Measurements from ENCODE around the gene HEBP2. TPM values are rescaled to one million over a fixed set of nuclear protein-coding genes. Genes with fewer than 3 reads are reported as not detected.

HEBP2 gene
- total RNA-seq, 4 donors from 2014 or later = 37.0 to 80.0 (median 58.0) TPM

DNA sequence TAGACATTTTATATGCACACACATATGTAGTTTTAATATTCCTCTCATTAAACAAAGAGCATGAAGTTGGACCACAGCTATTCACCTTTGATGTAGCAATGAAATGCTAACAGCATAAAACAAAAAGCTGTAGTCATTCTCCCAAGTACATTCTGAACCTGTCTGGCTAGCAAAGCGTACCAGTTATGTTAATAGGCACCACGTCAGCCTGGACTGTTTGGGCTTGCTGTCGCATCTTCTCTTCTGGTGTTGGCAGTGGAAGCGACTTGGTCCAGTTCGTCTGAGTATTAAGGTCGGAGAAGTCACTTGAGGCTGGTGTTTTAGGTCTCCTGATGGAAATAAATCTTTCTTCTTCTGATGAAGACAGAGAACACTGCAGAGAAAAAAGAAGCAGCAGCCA, 42.8 kb downstream of the HEBP2 start:
- WGBS, 2 donors = 94 to 95% methylated on average over 6 of the region's 6 CpGs
- Histone ChIP-seq H3K27ac (no peak overlapping the region), H3K4me3 (replicated peaks in 1 of 3) (no peak overlapping the region), H3K9me3 (no peaks in the 10 kb centered on the region), H3K36me3 (no peaks in the 10 kb centered on the region), H3K4me1 (no peaks in the 10 kb centered on the region), H3K27me3 (no peaks in the 10 kb centered on the region)
- intact Hi-C loops (cut with DNase I) = no loop called here
- TF ChIP-seq, protein P1, sequence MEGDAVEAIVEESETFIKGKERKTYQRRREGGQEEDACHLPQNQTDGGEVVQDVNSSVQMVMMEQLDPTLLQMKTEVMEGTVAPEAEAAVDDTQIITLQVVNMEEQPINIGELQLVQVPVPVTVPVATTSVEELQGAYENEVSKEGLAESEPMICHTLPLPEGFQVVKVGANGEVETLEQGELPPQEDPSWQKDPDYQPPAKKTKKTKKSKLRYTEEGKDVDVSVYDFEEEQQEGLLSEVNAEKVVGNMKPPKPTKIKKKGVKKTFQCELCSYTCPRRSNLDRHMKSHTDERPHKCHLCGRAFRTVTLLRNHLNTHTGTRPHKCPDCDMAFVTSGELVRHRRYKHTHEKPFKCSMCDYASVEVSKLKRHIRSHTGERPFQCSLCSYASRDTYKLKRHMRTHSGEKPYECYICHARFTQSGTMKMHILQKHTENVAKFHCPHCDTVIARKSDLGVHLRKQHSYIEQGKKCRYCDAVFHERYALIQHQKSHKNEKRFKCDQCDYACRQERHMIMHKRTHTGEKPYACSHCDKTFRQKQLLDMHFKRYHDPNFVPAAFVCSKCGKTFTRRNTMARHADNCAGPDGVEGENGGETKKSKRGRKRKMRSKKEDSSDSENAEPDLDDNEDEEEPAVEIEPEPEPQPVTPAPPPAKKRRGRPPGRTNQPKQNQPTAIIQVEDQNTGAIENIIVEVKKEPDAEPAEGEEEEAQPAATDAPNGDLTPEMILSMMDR (IDR thresholded peaks at IDR 0.05) = no peak
- no peak for TF ChIP-seq POLR2A (IDR thresholded peaks at IDR 0.05)
- no peak for DNase-seq

DNA sequence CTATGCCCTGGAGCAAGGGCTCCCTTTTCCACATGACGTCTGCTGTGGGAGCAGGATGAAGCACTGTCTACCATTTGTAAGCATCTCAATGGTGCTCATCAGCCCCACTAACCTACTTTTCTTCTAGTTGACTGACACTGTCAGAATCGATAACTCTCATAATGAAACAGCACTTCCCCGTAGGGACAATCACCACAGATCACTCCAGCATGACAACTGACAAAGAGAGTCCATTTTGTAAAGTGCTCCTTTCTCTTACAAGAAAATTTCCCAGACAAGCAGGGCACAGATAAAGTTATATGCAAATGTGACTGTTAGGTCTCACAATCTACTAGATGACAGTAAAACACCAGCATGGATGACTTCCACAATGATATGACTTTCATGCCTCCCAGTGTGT, 46.4 kb downstream of the HEBP2 start:
- Histone ChIP-seq H3K36me3 (no peaks in the 10 kb centered on the region), H3K27ac (no peak overlapping the region), H3K4me1 (no peaks in the 10 kb centered on the region), H3K27me3 (no peaks in the 10 kb centered on the region), H3K9me3 (no peaks in the 10 kb centered on the region), H3K4me3 (replicated peaks in 1 of 3) (no peak overlapping the region)
- no peak for TF ChIP-seq POLR2A (IDR thresholded peaks at IDR 0.05)
- TF ChIP-seq, protein P1 (IDR thresholded peaks at IDR 0.05) = no peak
- WGBS, 2 donors = 90 to 92% methylated on average over 3 of the region's 3 CpGs
- no peak for DNase-seq
- intact Hi-C loops (cut with DNase I) = no loop called here

DNA sequence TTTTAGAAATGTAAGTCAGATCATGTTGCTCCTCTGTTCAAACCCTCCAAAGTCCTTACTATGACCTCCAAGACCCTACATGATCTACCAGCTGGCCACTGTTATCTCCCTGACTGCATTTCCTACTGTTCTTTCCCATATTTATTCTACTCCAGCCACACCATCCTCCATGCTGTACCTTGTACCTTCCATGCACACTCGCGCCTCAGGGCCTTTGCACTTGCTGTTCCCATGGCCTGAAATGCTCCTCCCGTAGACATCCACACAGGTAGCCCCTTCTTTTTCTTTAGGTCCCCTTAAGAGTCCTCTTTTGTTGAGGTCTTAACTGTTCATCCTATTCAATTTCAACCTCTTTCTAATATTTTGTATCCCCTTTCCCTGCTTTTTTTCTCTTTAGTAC, 47.0 kb downstream of the HEBP2 start:
- Histone ChIP-seq H3K27me3 (no peaks in the 10 kb centered on the region), H3K36me3 (no peaks in the 10 kb centered on the region), H3K4me3 (replicated peaks in 1 of 3) (no peak overlapping the region), H3K4me1 (no peaks in the 10 kb centered on the region), H3K27ac (no peak overlapping the region), H3K9me3 (no peaks in the 10 kb centered on the region)
- DNase-seq = no peak
- WGBS, 2 donors = 97 to 99% methylated on average over 3 of the region's 3 CpGs
- intact Hi-C loops (cut with DNase I) = no loop called here
- TF ChIP-seq POLR2A (IDR thresholded peaks at IDR 0.05) = no peak
- TF ChIP-seq, protein P1 (IDR thresholded peaks at IDR 0.05) = no peak

DNA sequence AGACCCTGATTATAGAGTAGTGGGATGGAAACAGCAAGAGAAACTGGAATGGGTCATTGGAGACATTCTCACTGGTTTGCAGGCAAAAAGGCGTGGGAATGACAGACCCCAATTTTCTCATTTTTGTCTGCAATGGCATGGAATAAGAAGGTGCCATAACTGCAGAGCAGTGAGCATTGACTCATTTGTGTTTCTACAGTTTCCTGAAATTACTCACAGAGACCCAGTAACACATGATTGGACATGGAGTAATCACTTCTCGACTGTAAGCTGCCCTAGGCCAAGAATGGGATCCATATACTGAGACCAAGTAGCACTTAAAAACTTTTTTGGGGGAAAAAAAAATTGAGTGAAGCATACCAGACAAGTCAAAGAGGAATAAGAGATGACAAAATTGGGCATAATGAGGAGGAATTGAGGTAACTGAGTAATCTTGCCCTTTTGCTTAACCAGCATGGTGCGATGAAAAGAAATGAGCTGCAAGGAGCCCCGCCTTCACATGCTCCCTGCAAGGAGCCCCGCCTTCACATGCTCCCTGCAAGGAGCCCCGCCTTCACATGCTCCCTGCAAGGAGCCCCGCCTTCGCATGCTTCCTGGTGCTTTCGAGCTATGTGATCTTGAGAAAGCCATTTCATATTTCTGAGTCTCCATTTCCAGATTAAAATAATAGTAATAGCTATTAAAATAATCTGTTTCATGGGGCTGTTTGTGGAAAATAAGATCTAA, 51.1 kb downstream of the HEBP2 start:
- no peak overlapping the region for H3K4me3 ChIP-seq (replicated peaks in 1 of 3)
- no peak for DNase-seq
- H3K9me3 ChIP-seq = no peaks in the 10 kb centered on the region
- no peaks in the 10 kb centered on the region for H3K36me3 ChIP-seq
- no peak overlapping the region for H3K27ac ChIP-seq
- no peaks in the 10 kb centered on the region for H3K27me3 ChIP-seq
- WGBS, 2 donors = 77 to 86% methylated on average over 9 of the region's 9 CpGs
- no peaks in the 10 kb centered on the region for H3K4me1 ChIP-seq
- TF ChIP-seq POLR2A (IDR thresholded peaks at IDR 0.05) = no peak
- TF ChIP-seq, protein P1 (IDR thresholded peaks at IDR 0.05) = no peak
- intact Hi-C loops (cut with DNase I) = no loop called here

DNA sequence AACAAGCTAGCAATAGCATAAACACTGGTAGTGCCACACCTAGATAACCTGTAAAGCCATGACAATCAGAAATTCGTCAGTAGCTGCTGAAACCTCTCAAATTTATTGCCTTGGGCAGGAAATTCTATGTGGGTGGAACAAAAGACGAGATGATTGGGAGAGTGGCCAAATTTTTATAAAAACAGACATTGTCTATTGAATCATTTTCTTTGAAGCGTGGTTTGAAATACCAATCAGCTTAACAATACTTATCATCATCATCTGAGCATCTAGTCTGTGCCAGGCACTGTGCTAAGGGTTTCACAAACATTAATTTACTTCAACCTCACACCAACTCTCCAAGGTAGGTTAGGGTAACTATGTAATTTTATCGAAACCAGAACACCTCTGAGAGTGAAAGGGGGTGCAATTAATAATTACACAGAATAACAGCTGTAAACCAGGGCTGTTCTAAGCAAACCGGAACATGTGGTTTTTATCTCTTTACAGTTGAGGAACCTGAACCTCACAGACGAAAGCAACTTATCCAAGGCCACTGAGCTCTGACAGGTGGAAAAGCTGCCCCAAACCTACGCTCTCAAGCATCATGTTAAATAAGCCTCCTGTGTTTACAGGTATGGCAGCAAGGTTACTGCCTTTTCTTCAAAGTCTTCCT, 51.9 kb downstream of the HEBP2 start:
- H3K9me3 ChIP-seq = no peaks in the 10 kb centered on the region
- no peaks in the 10 kb centered on the region for H3K36me3 ChIP-seq
- TF ChIP-seq, protein P1 (IDR thresholded peaks at IDR 0.05) = no peak
- no peak for DNase-seq
- no peaks in the 10 kb centered on the region for H3K4me1 ChIP-seq
- WGBS, 2 donors = 77 to 79% methylated on average over 7 of the region's 7 CpGs
- no peak overlapping the region for H3K27ac ChIP-seq
- intact Hi-C loops (cut with DNase I) = no loop called here
- H3K4me3 ChIP-seq (replicated peaks in 1 of 3) = no peak overlapping the region
- no peaks in the 10 kb centered on the region for H3K27me3 ChIP-seq

Measured in thyroid gland (tissue), 4 donors.